HepG2 (cell line): ENCODE measurements around the gene MED12L. TPM values are rescaled to one million over a fixed set of nuclear protein-coding genes. Genes with fewer than 3 reads are reported as not detected.

Experiments used
- EEA1 ChIP-seq: sonication (generic); formaldehyde crosslinking; IDR thresholded peaks from 2 replicates; pipeline ENCODE4 v1.5.1; 2020; ENCODE audit warnings: mild to moderate bottlenecking, missing genetic modification reagents, borderline replicate concordance
- KMT2B ChIP-seq: IDR thresholded peaks from 2 replicates; pipeline ENCODE4 v1.6.1; 2016; ENCODE audit warnings: missing genetic modification reagents, missing compliant biosample characterization
- STAT5B ChIP-seq: sonication (generic); formaldehyde crosslinking; IDR thresholded peaks from 2 replicates; pipeline ENCODE4 v1.4.0; 2020; ENCODE audit warnings: missing genetic modification reagents
- ZNF619 ChIP-seq: sonication (generic); formaldehyde crosslinking; IDR thresholded peaks from 2 replicates; pipeline ENCODE4 v1.4.0; 2020; ENCODE audit warnings: mild to moderate bottlenecking, missing genetic modification reagents
- polyA plus RNA-seq, 8 experiments: library from polyadenylated mRNA; depleted of rRNA in 3 of 8; stranded (reverse) in 7 of 8; unstranded in 1 of 8; fragments of >200 nt; fragmentation: Illumina TruSeq in 4 of 8; extraction: Trizol in 4 of 8; gene quantifications; 2 replicates each; pipeline versions ENCODE4 v1.2.1 to v1.2.3, GENCODE V29; 2011 to 2016; ENCODE audit warnings: low read depth in 4 of 8, missing spikeins in 1 of 8, mixed read lengths in 1 of 8; ENCODE audit not compliant: insufficient read depth in 1 of 8
- total RNA-seq, 5 experiments: library from RNA; depleted of rRNA; stranded (reverse); fragments of >200 nt; fragmentation: Illumina TruSeq; extraction: Trizol; gene quantifications; 2 replicates each; pipeline ENCODE4 v1.2.3, GENCODE V29; 2016; ENCODE audit warnings: low read depth in 1 of 5
- TF ChIP-seq, protein P1 (sequence below), 2 experiments: fragments of 450-650 bp in 1 of 2; sonication (generic) in 1 of 2; formaldehyde crosslinking in 1 of 2; IDR thresholded peaks; 2 replicates each; pipeline versions ENCODE4 v1.6.1 to v1.8.0; 2016 to 2022; ENCODE audit warnings: antibody characterized with exemption in 1 of 2, mild to moderate bottlenecking in 1 of 2, missing genetic modification reagents in 1 of 2

MED12L gene
- total and polyA plus RNA-seq, 2 of the 13 experiments (the other 11 are each of a cell fraction or from before 2014, with no cell fraction given): 0.07 to 0.64 TPM

DNA sequence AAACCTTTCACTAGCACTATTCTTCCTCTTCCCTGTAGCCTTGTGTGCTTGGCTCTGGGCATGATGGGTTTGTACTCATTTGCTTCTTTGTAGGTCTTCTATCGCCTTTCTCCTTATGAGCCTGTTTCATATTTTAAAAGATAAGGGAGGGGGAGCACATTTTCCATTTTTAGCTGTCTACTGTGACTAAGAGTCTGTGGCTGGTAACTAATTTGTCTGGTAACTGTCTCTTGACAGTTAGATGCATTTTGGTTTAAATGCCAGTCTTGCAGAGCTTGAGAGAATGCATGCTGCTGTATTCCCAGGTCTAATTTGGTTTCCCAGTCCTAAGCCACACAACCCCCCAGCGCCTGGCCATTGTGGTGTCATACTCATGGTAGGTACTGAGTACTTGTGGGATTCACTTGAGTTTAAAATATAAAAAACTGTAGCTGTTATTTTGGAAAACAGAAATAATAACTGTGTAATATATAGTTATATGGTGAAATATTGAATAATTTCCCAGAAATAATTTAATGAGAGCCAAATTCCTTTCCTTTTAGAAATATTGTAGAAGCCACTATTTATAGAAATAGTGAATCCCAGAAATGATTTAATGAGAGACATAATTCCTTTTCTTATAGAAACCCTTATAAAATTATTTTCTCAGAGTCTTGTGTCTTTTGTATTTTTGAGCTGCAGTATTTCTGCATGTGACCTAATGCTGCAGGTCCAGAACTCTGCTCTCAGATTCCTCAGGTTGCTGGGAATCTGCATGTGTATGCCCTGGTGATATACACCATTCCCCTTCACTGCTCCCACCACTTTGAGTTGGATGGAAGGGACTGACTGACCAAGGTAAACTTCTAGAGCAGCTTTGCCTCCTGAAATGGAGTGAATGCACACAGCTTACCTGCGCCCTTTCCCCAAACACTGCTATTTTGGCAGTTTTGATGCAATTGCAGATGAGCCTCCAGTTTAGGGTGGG lies 131.5 kb downstream of the MED12L start (continued):
- TF ChIP-seq, protein P1, sequence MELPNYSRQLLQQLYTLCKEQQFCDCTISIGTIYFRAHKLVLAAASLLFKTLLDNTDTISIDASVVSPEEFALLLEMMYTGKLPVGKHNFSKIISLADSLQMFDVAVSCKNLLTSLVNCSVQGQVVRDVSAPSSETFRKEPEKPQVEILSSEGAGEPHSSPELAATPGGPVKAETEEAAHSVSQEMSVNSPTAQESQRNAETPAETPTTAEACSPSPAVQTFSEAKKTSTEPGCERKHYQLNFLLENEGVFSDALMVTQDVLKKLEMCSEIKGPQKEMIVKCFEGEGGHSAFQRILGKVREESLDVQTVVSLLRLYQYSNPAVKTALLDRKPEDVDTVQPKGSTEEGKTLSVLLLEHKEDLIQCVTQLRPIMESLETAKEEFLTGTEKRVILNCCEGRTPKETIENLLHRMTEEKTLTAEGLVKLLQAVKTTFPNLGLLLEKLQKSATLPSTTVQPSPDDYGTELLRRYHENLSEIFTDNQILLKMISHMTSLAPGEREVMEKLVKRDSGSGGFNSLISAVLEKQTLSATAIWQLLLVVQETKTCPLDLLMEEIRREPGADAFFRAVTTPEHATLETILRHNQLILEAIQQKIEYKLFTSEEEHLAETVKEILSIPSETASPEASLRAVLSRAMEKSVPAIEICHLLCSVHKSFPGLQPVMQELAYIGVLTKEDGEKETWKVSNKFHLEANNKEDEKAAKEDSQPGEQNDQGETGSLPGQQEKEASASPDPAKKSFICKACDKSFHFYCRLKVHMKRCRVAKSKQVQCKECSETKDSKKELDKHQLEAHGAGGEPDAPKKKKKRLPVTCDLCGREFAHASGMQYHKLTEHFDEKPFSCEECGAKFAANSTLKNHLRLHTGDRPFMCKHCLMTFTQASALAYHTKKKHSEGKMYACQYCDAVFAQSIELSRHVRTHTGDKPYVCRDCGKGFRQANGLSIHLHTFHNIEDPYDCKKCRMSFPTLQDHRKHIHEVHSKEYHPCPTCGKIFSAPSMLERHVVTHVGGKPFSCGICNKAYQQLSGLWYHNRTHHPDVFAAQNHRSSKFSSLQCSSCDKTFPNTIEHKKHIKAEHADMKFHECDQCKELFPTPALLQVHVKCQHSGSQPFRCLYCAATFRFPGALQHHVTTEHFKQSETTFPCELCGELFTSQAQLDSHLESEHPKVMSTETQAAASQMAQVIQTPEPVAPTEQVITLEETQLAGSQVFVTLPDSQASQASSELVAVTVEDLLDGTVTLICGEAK (IDR thresholded peaks at IDR 0.05): no peak
- TF ChIP-seq, protein P1 (CRISPR knock-in tag; IDR thresholded peaks at IDR 0.05): no peak
- TF ChIP-seq EEA1 (CRISPR knock-in tag) (no peak), KMT2B (CRISPR knock-in tag) (no peak), ZNF619 (CRISPR knock-in tag) (no peak), STAT5B (CRISPR knock-in tag) (no peak)
